Measurements from ENCODE around the gene SMPDL3B.
A peak's percentile ranks its signal among the peaks of the same experiment; 100 is the strongest.

SMPDL3B gene

DNA sequence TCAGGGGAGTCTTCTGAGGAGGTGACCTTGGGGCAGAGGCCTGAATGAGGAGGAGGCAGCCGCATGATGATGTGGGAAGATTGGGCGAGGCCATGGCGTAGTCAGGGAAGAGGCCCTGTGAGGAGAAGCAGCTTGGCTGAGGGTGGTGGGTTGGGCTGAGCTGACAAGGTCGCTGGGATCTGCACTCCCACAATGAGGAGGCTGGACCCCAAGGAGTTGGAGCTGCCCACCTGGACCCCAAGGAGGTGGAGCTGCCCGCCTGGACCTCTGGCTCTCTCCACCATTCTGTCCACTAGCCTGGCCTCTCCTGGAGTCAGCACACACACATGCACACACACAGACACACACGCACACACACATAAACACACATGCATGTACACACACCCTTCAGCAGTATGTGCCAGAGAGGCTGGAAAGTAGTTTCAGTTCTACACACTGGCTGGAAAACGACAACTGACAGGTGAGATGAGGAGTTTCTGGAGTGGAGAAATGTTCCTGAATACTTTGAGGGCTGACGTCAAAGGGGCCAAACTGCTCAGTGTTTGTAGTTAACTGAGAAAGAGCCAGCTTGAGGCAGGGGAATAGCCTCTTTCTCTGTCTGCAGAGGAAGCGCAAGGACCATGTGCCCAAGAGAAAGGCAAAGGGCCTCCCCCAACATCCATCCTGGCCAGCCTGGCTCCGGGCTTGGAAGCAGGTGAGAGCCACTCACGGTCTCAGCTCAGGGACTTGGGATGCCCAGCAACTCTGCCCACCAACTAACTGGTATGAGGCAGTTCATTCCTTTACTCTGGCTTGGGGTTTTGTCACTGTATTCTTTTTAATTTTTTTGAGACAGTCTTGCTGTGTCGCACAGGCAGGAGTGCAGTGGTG is 7.1 kb downstream of the SMPDL3B start:
- H3K4me2 ChIP-seq (ENCODE audit: low read length): no peak overlapping the region
- no peak overlapping the region for H3K4me3 ChIP-seq (ENCODE audit: low read length)
- no peak overlapping the region for H3K9ac ChIP-seq (ENCODE audit: low read depth, low read length)

DNA sequence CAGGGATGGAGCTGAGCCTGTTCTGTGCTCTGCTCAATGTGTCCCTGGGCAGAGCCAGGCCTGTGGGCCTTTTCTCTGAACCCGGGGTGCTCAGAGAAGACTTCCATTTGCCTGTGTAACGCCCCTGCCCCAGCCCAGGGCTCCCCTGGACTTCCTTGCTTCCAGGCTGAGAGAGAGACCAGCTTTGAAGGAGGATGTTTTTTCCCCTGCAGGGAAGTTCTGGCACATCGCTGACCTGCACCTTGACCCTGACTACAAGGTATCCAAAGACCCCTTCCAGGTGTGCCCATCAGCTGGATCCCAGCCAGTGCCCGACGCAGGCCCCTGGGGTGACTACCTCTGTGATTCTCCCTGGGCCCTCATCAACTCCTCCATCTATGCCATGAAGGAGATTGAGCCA is 10.2 kb downstream of the SMPDL3B start:
- no peaks in the 10 kb centered on the region for H3K4me1 ChIP-seq (ENCODE audit: control insufficient read depth, insufficient read depth, low read length)

More for the DNA sequence above, 7.1 kb downstream of the SMPDL3B start:
- Histone ChIP-seq H3K9me3 (replicated peaks; ENCODE audit: low read length) (no peaks in the 10 kb centered on the region), H3K36me3 (ENCODE audit: insufficient read depth, low read length) (no peaks in the 10 kb centered on the region), H3K27me3 (ENCODE audit: control insufficient read depth, insufficient read depth, low read length) (peaks cover 12% of the 10 kb centered on the region), H3K4me1 (ENCODE audit: control insufficient read depth, insufficient read depth, low read length) (no peaks in the 10 kb centered on the region)

DNA sequence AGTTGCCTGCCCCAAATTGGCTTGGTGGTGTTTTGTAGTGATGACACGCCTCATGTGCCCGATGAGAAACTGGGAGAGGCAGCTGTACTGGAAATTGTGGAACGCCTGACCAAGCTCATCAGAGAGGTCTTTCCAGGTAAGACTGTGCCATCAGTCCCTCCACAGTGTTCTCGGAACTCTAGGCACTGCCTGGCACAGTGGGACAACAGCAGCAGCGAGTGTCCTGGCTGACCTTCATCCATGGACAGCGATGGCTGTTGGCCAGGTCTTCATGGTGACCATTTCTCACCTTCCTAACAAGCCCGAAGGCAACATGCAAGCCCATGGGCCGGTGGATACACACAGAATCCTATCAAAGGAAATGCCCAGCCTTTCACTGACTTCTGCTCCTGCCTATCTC is 14.2 kb downstream of the SMPDL3B start:
- no peaks in the 10 kb centered on the region for H3K4me1 ChIP-seq (ENCODE audit: control insufficient read depth, insufficient read depth, low read length)
- no peaks in the 10 kb centered on the region for H3K36me3 ChIP-seq (ENCODE audit: insufficient read depth, low read length)
- H3K4me2 ChIP-seq (ENCODE audit: low read length): no peak overlapping the region
- H3K9ac ChIP-seq (ENCODE audit: low read depth, low read length): no peak overlapping the region
- no peak overlapping the region for H3K4me3 ChIP-seq (ENCODE audit: low read length)
- H3K9me3 ChIP-seq (replicated peaks; ENCODE audit: low read length): no peaks in the 10 kb centered on the region
- H3K27me3 ChIP-seq (ENCODE audit: control insufficient read depth, insufficient read depth, low read length): peaks cover 28% of the 10 kb centered on the region

More for the DNA sequence above, 10.2 kb downstream of the SMPDL3B start:
- no peak overlapping the region for H3K9ac ChIP-seq (ENCODE audit: low read depth, low read length)
- no peaks in the 10 kb centered on the region for H3K9me3 ChIP-seq (replicated peaks; ENCODE audit: low read length)
- no peaks in the 10 kb centered on the region for H3K36me3 ChIP-seq (ENCODE audit: insufficient read depth, low read length)
- H3K4me3 ChIP-seq (ENCODE audit: low read length): no peak overlapping the region
- peaks cover 13% of the 10 kb centered on the region for H3K27me3 ChIP-seq (ENCODE audit: control insufficient read depth, insufficient read depth, low read length)
- H3K4me2 ChIP-seq (ENCODE audit: low read length): no peak overlapping the region

DNA sequence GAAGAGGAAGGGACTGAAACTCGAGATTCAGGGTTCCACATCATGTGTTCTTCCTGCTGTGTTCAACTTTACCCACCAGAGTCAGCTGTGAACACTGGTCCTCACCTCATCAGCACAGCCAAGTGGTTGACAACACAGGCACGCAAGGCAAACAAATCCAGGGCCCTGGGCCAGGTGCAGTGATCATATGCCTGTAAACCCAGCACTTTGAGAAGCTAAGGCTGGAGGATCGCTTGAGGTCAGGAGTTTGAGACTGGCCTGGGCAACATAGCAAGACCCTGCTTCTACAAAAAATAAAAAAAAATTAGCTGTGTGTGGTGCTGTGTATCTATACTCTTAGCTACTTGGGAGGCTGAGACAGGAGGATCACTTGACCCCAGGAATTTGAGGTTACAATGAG is 16.6 kb downstream of the SMPDL3B start:
- Histone ChIP-seq H3K36me3 (ENCODE audit: insufficient read depth, low read length) (no peaks in the 10 kb centered on the region), H3K9ac (ENCODE audit: low read depth, low read length) (no peak overlapping the region), H3K27me3 (ENCODE audit: control insufficient read depth, insufficient read depth, low read length) (peaks cover 31% of the 10 kb centered on the region), H3K4me3 (ENCODE audit: low read length) (no peak overlapping the region), H3K4me2 (ENCODE audit: low read length) (no peak overlapping the region), H3K4me1 (ENCODE audit: control insufficient read depth, insufficient read depth, low read length) (no peaks in the 10 kb centered on the region), H3K9me3 (replicated peaks; ENCODE audit: low read length) (no peaks in the 10 kb centered on the region)

DNA sequence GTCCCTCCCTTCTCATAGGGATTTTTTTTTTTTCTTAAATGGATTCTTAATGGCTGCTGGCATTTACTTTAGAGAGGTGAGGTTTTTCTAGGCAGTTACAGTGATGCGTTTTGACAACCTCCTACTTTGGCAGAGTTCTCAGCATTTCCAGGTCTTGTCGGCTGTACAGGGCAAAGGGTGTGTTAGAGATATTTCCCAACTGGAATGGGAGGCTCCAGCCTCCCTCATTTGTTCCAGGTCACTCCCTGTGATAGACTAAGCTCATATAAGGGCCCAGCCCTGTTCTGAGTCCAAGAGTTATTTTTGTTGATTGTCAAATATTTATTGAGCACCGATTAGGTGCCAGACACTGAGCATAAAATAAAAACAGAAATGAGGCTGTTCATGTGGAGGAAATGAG is 17.3 kb downstream of the SMPDL3B start:
- H3K36me3 ChIP-seq (ENCODE audit: insufficient read depth, low read length): no peaks in the 10 kb centered on the region
- H3K4me1 ChIP-seq (ENCODE audit: control insufficient read depth, insufficient read depth, low read length): no peaks in the 10 kb centered on the region
- H3K27me3 ChIP-seq (ENCODE audit: control insufficient read depth, insufficient read depth, low read length): peaks cover 31% of the 10 kb centered on the region
- no peaks in the 10 kb centered on the region for H3K9me3 ChIP-seq (replicated peaks; ENCODE audit: low read length)
- H3K9ac ChIP-seq (ENCODE audit: low read depth, low read length): no peak overlapping the region
- no peak overlapping the region for H3K4me2 ChIP-seq (ENCODE audit: low read length)
- no peak overlapping the region for H3K4me3 ChIP-seq (ENCODE audit: low read length)

DNA sequence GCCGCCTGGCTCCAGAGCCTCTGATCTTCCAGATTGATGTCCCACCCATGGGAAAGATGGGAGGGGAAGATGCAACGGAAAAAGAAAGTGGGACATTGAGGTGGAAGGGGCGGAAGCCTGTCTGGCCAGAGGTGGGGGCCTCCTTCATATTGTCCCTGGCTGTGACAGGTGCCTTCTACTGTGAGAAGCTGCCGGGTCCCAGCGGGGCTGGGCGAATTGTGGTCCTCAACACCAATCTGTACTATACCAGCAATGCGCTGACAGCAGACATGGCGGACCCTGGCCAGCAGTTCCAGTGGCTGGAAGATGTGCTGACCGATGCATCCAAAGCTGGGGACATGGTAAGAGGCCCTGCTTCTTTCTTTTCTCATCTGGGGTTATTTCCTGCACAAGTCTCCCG is 19.4 kb downstream of the SMPDL3B start:
- Histone ChIP-seq H3K4me1 (ENCODE audit: control insufficient read depth, insufficient read depth, low read length) (no peaks in the 10 kb centered on the region), H3K4me3 (ENCODE audit: low read length) (no peak overlapping the region), H3K9ac (ENCODE audit: low read depth, low read length) (no peak overlapping the region)

DNA sequence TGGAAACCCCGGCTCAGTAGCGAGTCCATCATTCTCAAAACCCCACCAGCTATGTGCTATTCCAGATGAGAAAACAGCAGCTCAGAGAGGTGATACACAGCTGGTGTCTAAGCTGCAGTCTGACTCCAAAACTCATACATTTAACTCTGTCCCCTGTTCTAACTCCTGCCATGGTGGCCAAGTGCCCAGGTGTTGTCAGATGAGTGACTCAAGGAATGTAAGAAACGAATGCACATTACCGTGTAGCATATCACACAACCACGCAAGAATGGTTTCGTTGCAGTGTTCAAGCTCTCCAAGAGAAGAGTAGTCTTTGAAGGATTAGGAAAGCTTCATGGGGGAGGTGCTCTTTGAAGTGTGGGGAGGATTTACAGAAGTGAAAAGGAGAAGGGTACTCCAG is 20.3 kb downstream of the SMPDL3B start:
- Histone ChIP-seq H3K9ac (ENCODE audit: low read depth, low read length) (no peak overlapping the region), H3K4me3 (ENCODE audit: low read length) (no peak overlapping the region), H3K27me3 (ENCODE audit: control insufficient read depth, insufficient read depth, low read length) (peaks cover 23% of the 10 kb centered on the region), H3K36me3 (ENCODE audit: insufficient read depth, low read length) (no peaks in the 10 kb centered on the region), H3K4me2 (ENCODE audit: low read length) (no peak overlapping the region), H3K4me1 (ENCODE audit: control insufficient read depth, insufficient read depth, low read length) (peaks cover under 1% of the 10 kb centered on the region), H3K9me3 (replicated peaks; ENCODE audit: low read length) (no peaks in the 10 kb centered on the region)

More for the DNA sequence above, 19.4 kb downstream of the SMPDL3B start:
- Histone ChIP-seq H3K36me3 (ENCODE audit: insufficient read depth, low read length) (no peaks in the 10 kb centered on the region), H3K4me2 (ENCODE audit: low read length) (no peak overlapping the region), H3K27me3 (ENCODE audit: control insufficient read depth, insufficient read depth, low read length) (peaks cover 27% of the 10 kb centered on the region), H3K9me3 (replicated peaks; ENCODE audit: low read length) (no peaks in the 10 kb centered on the region)

DNA sequence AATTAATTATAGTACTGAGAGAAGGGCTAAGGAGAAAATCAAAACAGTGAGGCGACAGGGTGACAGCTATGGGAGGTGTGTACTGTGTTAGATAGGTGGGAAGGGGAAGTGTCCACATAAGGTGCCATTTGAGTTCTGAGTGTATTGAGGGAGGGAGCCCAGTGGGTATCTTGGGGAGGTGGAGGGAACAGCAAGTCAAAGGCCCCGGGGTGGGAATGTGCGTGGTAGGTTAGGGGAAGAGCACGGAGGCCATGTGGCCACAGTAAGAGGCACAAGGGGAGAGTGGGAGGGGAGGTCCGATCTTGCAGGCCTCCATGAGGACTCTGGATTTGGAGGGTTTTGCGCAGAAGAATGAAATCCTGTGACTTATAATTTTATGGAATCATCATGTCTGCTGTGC is 22.0 kb downstream of the SMPDL3B start:
- Histone ChIP-seq H3K9me3 (replicated peaks; ENCODE audit: low read length) (no peaks in the 10 kb centered on the region), H3K4me3 (ENCODE audit: low read length) (no peak overlapping the region), H3K36me3 (ENCODE audit: insufficient read depth, low read length) (no peaks in the 10 kb centered on the region), H3K4me2 (ENCODE audit: low read length) (no peak overlapping the region), H3K9ac (ENCODE audit: low read depth, low read length) (no peak overlapping the region), H3K4me1 (ENCODE audit: control insufficient read depth, insufficient read depth, low read length) (peaks cover 17% of the 10 kb centered on the region), H3K27me3 (ENCODE audit: control insufficient read depth, insufficient read depth, low read length) (peaks cover 20% of the 10 kb centered on the region)

DNA sequence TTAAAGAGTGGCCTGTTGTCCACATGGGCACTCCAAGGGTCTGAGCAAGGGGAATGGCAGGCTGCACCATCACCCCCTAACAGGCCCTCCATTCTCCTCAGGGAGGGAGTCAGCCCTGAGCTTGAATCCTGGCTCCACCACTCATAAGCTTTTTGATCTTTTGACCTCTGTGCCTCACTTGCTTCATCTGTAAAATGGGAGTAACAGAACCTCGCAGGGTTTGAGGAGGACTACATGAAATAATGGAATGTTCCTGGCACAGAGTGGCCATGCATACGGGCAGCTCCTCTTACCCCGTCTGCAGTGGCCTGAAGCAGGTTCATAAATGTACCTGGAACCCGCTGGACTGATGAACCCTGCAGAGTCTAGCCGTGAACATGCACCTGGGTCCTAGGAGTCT is 22.9 kb downstream of the SMPDL3B start:
- Histone ChIP-seq H3K36me3 (ENCODE audit: insufficient read depth, low read length) (no peaks in the 10 kb centered on the region), H3K9me3 (replicated peaks; ENCODE audit: low read length) (no peaks in the 10 kb centered on the region), H3K4me2 (ENCODE audit: low read length) (no peak overlapping the region), H3K4me3 (ENCODE audit: low read length) (no peak overlapping the region), H3K4me1 (ENCODE audit: control insufficient read depth, insufficient read depth, low read length) (peaks cover 23% of the 10 kb centered on the region), H3K27me3 (ENCODE audit: control insufficient read depth, insufficient read depth, low read length) (peaks cover 14% of the 10 kb centered on the region), H3K9ac (ENCODE audit: low read depth, low read length) (no peak overlapping the region)

DNA sequence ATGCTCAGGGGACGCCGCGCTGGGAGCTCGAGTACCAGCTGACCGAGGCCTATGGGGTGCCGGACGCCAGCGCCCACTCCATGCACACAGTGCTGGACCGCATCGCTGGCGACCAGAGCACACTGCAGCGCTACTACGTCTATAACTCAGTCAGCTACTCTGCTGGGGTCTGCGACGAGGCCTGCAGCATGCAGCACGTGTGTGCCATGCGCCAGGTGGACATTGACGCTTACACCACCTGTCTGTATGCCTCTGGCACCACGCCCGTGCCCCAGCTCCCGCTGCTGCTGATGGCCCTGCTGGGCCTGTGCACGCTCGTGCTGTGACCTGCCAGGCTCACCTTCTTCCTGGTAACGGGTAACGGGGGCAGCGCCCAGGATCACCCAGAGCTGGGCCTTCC is 23.7 kb downstream of the SMPDL3B start:
- Histone ChIP-seq H3K4me2 (ENCODE audit: low read length) (no peak overlapping the region), H3K36me3 (ENCODE audit: insufficient read depth, low read length) (no peaks in the 10 kb centered on the region), H3K27me3 (ENCODE audit: control insufficient read depth, insufficient read depth, low read length) (peaks cover 12% of the 10 kb centered on the region), H3K4me3 (ENCODE audit: low read length) (no peak overlapping the region), H3K9me3 (replicated peaks; ENCODE audit: low read length) (no peaks in the 10 kb centered on the region), H3K4me1 (ENCODE audit: control insufficient read depth, insufficient read depth, low read length) (peaks cover 23% of the 10 kb centered on the region), H3K9ac (ENCODE audit: low read depth, low read length) (no peak overlapping the region)

DNA sequence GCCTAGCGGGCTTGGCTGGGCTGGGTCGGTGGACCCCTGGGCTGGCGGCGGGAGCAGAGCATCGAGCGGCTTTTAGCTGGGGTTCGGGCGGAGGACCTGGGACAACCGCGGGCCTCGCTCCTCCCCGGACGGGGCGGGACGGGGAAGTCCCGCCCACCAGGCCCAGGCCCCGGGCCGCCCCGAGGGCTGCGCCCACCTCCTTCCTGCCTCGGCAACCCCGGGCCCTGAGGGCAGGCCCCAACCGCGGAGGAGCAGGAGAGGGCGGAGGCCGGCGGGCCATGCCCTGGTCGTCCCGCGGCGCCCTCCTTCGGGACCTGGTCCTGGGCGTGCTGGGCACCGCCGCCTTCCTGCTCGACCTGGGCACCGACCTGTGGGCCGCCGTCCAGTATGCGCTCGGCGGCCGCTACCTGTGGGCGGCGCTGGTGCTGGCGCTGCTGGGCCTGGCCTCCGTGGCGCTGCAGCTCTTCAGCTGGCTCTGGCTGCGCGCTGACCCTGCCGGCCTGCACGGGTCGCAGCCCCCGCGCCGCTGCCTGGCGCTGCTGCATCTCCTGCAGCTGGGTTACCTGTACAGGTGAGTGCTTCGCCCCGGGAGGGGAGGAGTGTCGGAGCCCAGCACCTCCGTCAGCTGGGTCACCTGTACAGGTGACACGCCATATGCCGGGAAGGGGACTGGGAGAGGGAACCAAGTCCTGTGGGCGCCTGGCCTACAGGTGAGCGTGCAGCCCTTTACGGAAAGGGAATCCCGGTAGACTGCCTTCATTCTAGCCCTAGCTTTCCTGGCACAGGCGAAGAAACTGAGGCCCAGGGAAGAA is 25.2 kb downstream of the SMPDL3B start, which contains the start of gene XKR8:
Gene XKR8 (plus strand): TSS at position 182 of the 812 bp plus-strand sequence. CDS start 97 bp downstream, at position 279.
- no peaks in the 10 kb centered on the region for H3K9me3 ChIP-seq (replicated peaks; ENCODE audit: low read length)
- H3K9ac ChIP-seq (ENCODE audit: low read depth, low read length): peak within 1 kb of the TSS; percentile 81
- H3K4me3 ChIP-seq (ENCODE audit: low read length): peak within 1 kb of the TSS; percentile 84
- H3K27me3 ChIP-seq (ENCODE audit: control insufficient read depth, insufficient read depth, low read length): no peaks in the 10 kb centered on the region
- H3K4me1 ChIP-seq (ENCODE audit: control insufficient read depth, insufficient read depth, low read length): peaks cover 23% of the 10 kb centered on the region
- H3K36me3 ChIP-seq (ENCODE audit: insufficient read depth, low read length): peaks cover 8% of the 10 kb centered on the region
- peak within 1 kb of the TSS; percentile 96 for H3K4me2 ChIP-seq (ENCODE audit: low read length)

All from skeletal muscle satellite cell (primary cell).